H9 (cell line): ENCODE data around the gene NTMT1. TPM values are rescaled to one million over a fixed set of nuclear protein-coding genes. Genes with fewer than 3 reads are reported as not detected.

ENCODE experiments used
- DNase-seq: peaks from one replicate; pipeline ENCODE4 v3.0.0-alpha.2; 2017
- H2AFZ ChIP-seq: one replicate; pipeline ENCODE4 v1.6.1; 2013; ENCODE audit warnings: mild to moderate bottlenecking, low read length, control low read depth, moderate library complexity
- H2AK5ac ChIP-seq: 2 replicates; pipeline ENCODE4 v1.6.1; 2013; ENCODE audit warnings: low read length, control low read depth, mixed read lengths; ENCODE audit not compliant: insufficient read length
- H2BK120ac ChIP-seq: one replicate; pipeline ENCODE4 v1.6.1; 2013; ENCODE audit warnings: low read depth, mild to moderate bottlenecking, low read length, control low read depth, inconsistent platforms; ENCODE audit not compliant: poor library complexity, severe bottlenecking
- H2BK12ac ChIP-seq: 2 replicates; pipeline ENCODE4 v1.6.1; 2013; ENCODE audit warnings: low read length, control low read depth, mixed read lengths, low read depth; ENCODE audit not compliant: insufficient read length
- H2BK15ac ChIP-seq: 2 replicates; pipeline ENCODE4 v1.6.1; 2013; ENCODE audit warnings: low read depth, low read length, control low read depth
- H2BK20ac ChIP-seq: one replicate; pipeline ENCODE4 v1.6.1; 2013; ENCODE audit warnings: low read depth, mild to moderate bottlenecking, low read length, control low read depth, inconsistent platforms; ENCODE audit not compliant: poor library complexity, severe bottlenecking
- H2BK5ac ChIP-seq: 2 replicates; pipeline ENCODE4 v1.6.1; 2013; ENCODE audit warnings: low read length, control low read depth, mixed read lengths; ENCODE audit not compliant: insufficient read length
- H3K14ac ChIP-seq: 2 replicates; pipeline ENCODE4 v1.6.1; 2013; ENCODE audit warnings: low read length, control low read depth; ENCODE audit not compliant: insufficient read depth
- H3K18ac ChIP-seq: 2 replicates; pipeline ENCODE4 v1.6.1; 2013; ENCODE audit warnings: low read depth, mild to moderate bottlenecking, mixed read lengths, low read length, control low read depth; ENCODE audit not compliant: insufficient read length
- H3K23ac ChIP-seq: 2 replicates; pipeline ENCODE4 v1.6.1; 2013; ENCODE audit warnings: low read length, control low read depth, mixed read lengths, low read depth; ENCODE audit not compliant: insufficient read length
- H3K23me2 ChIP-seq: 2 replicates; pipeline ENCODE4 v1.6.1; 2013; ENCODE audit warnings: low read depth, mild to moderate bottlenecking, mixed read lengths, low read length, control low read depth; ENCODE audit not compliant: insufficient read length, poor library complexity, severe bottlenecking
- H3K27ac ChIP-seq: 2 replicates; pipeline ENCODE4 v1.5.1; 2013; ENCODE audit warnings: low read length, control low read depth, mixed read lengths, low read depth; ENCODE audit not compliant: insufficient read length
- H3K27me3 ChIP-seq: 2 replicates; pipeline ENCODE4 v1.6.1; 2013; ENCODE audit warnings: low read length, control low read depth, inconsistent platforms; ENCODE audit not compliant: insufficient read depth
- H3K4ac ChIP-seq: 2 replicates; pipeline ENCODE4 v1.6.1; 2013; ENCODE audit warnings: low read depth, mild to moderate bottlenecking, control low read depth, inconsistent platforms, low read length, moderate library complexity
- H3K4me1 ChIP-seq: 2 replicates; pipeline ENCODE4 v1.6.1; 2013; ENCODE audit warnings: low read length, control low read depth, inconsistent platforms; ENCODE audit not compliant: insufficient read depth
- H3K4me2 ChIP-seq: 2 replicates; pipeline ENCODE4 v1.6.1; 2013; ENCODE audit warnings: low read length, control low read depth, mixed read lengths; ENCODE audit not compliant: insufficient read length, insufficient read depth
- H3K56ac ChIP-seq: 2 replicates; pipeline ENCODE4 v1.6.1; 2013; ENCODE audit warnings: low read depth, mild to moderate bottlenecking, mixed read lengths, low read length, control low read depth; ENCODE audit not compliant: insufficient read length
- H3K79me1 ChIP-seq: 2 replicates; pipeline ENCODE4 v1.6.1; 2013; ENCODE audit warnings: low read depth, mild to moderate bottlenecking, moderate library complexity, low read length, control low read depth, inconsistent platforms; ENCODE audit not compliant: insufficient read depth, poor library complexity, severe bottlenecking
- H3K79me2 ChIP-seq: 2 replicates; pipeline ENCODE4 v1.6.1; 2013; ENCODE audit warnings: low read length, control low read depth, inconsistent platforms; ENCODE audit not compliant: insufficient read depth
- H3K9ac ChIP-seq: 2 replicates; pipeline ENCODE4 v1.6.1; 2013; ENCODE audit warnings: low read length, control low read depth, mixed read lengths; ENCODE audit not compliant: insufficient read length; ENCODE audit errors: extremely low read depth
- H3K9me3 ChIP-seq: one replicate; pipeline ENCODE4 v1.6.1; 2013; ENCODE audit warnings: low read depth, low read length, inconsistent platforms; ENCODE audit not compliant: control insufficient read depth
- H3T11ph ChIP-seq: one replicate; pipeline ENCODE4 v1.6.1; 2013; ENCODE audit warnings: mild to moderate bottlenecking, low read length, control low read depth, inconsistent platforms
- H4K20me1 ChIP-seq: one replicate; pipeline ENCODE4 v1.6.1; 2013; ENCODE audit not compliant: control insufficient read depth, insufficient read length, insufficient read depth
- H4K5ac ChIP-seq: 2 replicates; pipeline ENCODE4 v1.6.1; 2013; ENCODE audit warnings: low read depth, mild to moderate bottlenecking, mixed read lengths, low read length, control low read depth; ENCODE audit not compliant: insufficient read length
- H4K8ac ChIP-seq: replicated peaks from 2 replicates; pipeline ENCODE4 v1.6.1; 2013; ENCODE audit warnings: low read length, control low read depth, mixed read lengths, low read depth; ENCODE audit not compliant: insufficient read length
- H4K91ac ChIP-seq: 2 replicates; pipeline ENCODE4 v1.6.1; 2013; ENCODE audit warnings: low read depth, mild to moderate bottlenecking, moderate library complexity, mixed read lengths, low read length, control low read depth; ENCODE audit not compliant: insufficient read length
- H3K27ac Mint-ChIP-seq, 3 experiments: 2 replicates in 2 of 3; 3 replicates in 1 of 3; pipeline ENCODE4 v1.8.0; 2020 to 2021; ENCODE audit warnings: mixed read lengths in 3 of 3, mild to moderate bottlenecking in 1 of 3, moderate library complexity in 1 of 3
- H3K27me3 Mint-ChIP-seq: 2 replicates; pipeline ENCODE4 v1.8.0; 2021; ENCODE audit warnings: low read depth, mild to moderate bottlenecking, moderate library complexity, mixed read lengths
- H3K36me3 Mint-ChIP-seq, 3 experiments: 2 replicates in 2 of 3; 3 replicates in 1 of 3; pipeline ENCODE4 v1.8.0; 2020 to 2021; ENCODE audit warnings: low read depth in 3 of 3, mixed read lengths in 3 of 3; ENCODE audit not compliant: insufficient read depth in 1 of 3
- H3K4me1 Mint-ChIP-seq, 2 experiments: 2 replicates each; pipeline ENCODE4 v1.8.0; 2020; ENCODE audit warnings: mixed read lengths in 2 of 2
- H3K4me3 Mint-ChIP-seq, 2 experiments: 2 replicates in 1 of 2; 3 replicates in 1 of 2; pipeline ENCODE4 v1.8.0; 2020 to 2021; ENCODE audit warnings: mild to moderate bottlenecking in 2 of 2, mixed read lengths in 2 of 2, moderate library complexity in 1 of 2
- H3K9me3 Mint-ChIP-seq, 2 experiments: 2 replicates in 1 of 2; 3 replicates in 1 of 2; pipeline ENCODE4 v1.8.0; 2020; ENCODE audit warnings: mild to moderate bottlenecking in 2 of 2, mixed read lengths in 2 of 2, moderate library complexity in 1 of 2
- CTCF ChIP-seq: fragments of 200-600 bp; sonication (generic); conservative IDR thresholded peaks from 3 replicates; pipeline ENCODE4 v1.8.0; 2021; ENCODE audit warnings: antibody characterized with exemption, mild to moderate bottlenecking
- WGBS: extraction: QIAGEN DNeasy Blood & Tissue Kit; methylation state at CpG from one replicate; pipeline ENCODE4 v1.1.7; 2013; ENCODE audit warnings: missing lambda C conversion rate, low lambda C conversion rate, mixed read lengths; ENCODE audit not compliant: insufficient read length; ENCODE audit errors: extremely low coverage; 5-methylcytosine and 5-hydroxymethylcytosine counted together
- total RNA-seq: library from RNA; stranded (reverse); gene quantifications from 2 replicates; pipeline ENCODE4 v1.2.1, GENCODE V29; 2021

The NTMT1 gene
- total RNA-seq, 1 experiment from 2014 or later: 57.9 TPM

GRCh38 chr9:129586245-129586644 lies 39.7 kb upstream of the NTMT1 start:
- no peak overlapping the region for H3K14ac ChIP-seq
- H3K4me2 ChIP-seq: no peak overlapping the region
- DNase-seq: no peak
- TF ChIP-seq CTCF: no peak
- no peak overlapping the region for H3K9ac ChIP-seq
- WGBS: no CpG with 5 or more reads among the region's 1 CpG
- H3K79me2 ChIP-seq: no peaks in the 10 kb centered on the region
- no peaks in the 10 kb centered on the region for H3K23me2 ChIP-seq
- H3K4ac ChIP-seq: no peak overlapping the region
- no peak overlapping the region for H4K8ac ChIP-seq
- no peak overlapping the region for H3K56ac ChIP-seq
- H3K27ac ChIP-seq: no peak overlapping the region
- no peaks in the 10 kb centered on the region for H3K27me3 ChIP-seq
- Mint-ChIP-seq H3K9me3 (peaks cover 0 to 2% of the 10 kb centered on the region in 2 experiments; a peak in 1 of 5 replicates), H3K36me3 (no peaks in the 10 kb centered on the region; a peak in 1 of 7 replicates), H3K4me3 (no peak overlapping the region), H3K27ac (no peak overlapping the region), H3K27me3 (peaks cover 38% of the 10 kb centered on the region), H3K4me1 (peaks cover 36 to 51% of the 10 kb centered on the region in 2 experiments)
- H2BK12ac ChIP-seq: no peak overlapping the region
- H2BK120ac ChIP-seq: no peak overlapping the region
- no peaks in the 10 kb centered on the region for H3K79me1 ChIP-seq
- H4K20me1 ChIP-seq: no peaks in the 10 kb centered on the region
- no peak overlapping the region for H3T11ph ChIP-seq
- H2BK20ac ChIP-seq: no peak overlapping the region
- no peak overlapping the region for H2AFZ ChIP-seq
- no peaks in the 10 kb centered on the region for H3K4me1 ChIP-seq
- no peak overlapping the region for H2BK5ac ChIP-seq
- H3K9me3 ChIP-seq: no peaks in the 10 kb centered on the region
- H2AK5ac ChIP-seq: no peak overlapping the region
- H3K18ac ChIP-seq: no peak overlapping the region
- no peak overlapping the region for H2BK15ac ChIP-seq
- no peak overlapping the region for H4K5ac ChIP-seq
- H4K91ac ChIP-seq: no peak overlapping the region
- H3K23ac ChIP-seq: no peak overlapping the region
